HEK293 (cell line): ENCODE data around the gene MAPKAP1.

ENCODE experiments used
- CTCF ChIA-PET: fragments of 350-600 bp; formaldehyde crosslinking; extraction: SDS; loops from one replicate; lab custom pipeline; 2021; ENCODE audit warnings: antibody characterized with exemption; lab: Yijun Ruan, JAX
- POLR2A ChIA-PET: fragments of 300-600 bp; formaldehyde crosslinking; extraction: SDS; loops from one replicate; lab custom pipeline; 2020; ENCODE audit warnings: antibody characterized with exemption, inconsistent platforms; lab: Yijun Ruan, JAX
- H3K27ac ChIP-seq: fragments of 200-500 bp; sonication (Bioruptor generic); 2 replicates; pipeline ENCODE4 v1.5.1; 2014; ENCODE audit warnings: low read depth, low read length, control low read depth, inconsistent platforms; ENCODE audit errors: extremely low read depth
- H3K36me3 ChIP-seq, 2 experiments: fragments of 200-500 bp in 1 of 2; sonication (Bioruptor generic) in 1 of 2; 1 replicate in 1 of 2; 2 replicates in 1 of 2; pipeline ENCODE4 v1.5.1; 2014 to 2017; ENCODE audit warnings: inconsistent platforms in 2 of 2, low read length in 2 of 2; ENCODE audit not compliant: control insufficient read depth in 2 of 2, insufficient read depth in 1 of 2
- H3K4me1 ChIP-seq: fragments of 200-500 bp; sonication (Bioruptor generic); 2 replicates; pipeline ENCODE4 v1.5.1; 2014; ENCODE audit warnings: mild to moderate bottlenecking, low read length, inconsistent platforms; ENCODE audit not compliant: control insufficient read depth, insufficient read depth
- H3K4me3 ChIP-seq: 2 replicates; pipeline ENCODE4 v1.5.1; 2011; ENCODE audit warnings: low read depth, mild to moderate bottlenecking, control low read depth, low read length, moderate library complexity
- H3K9me3 ChIP-seq: fragments of 200-500 bp; sonication (Bioruptor generic); 2 replicates; pipeline ENCODE4 v1.5.1; 2014; ENCODE audit warnings: low read depth, low read length, inconsistent platforms; ENCODE audit not compliant: control insufficient read depth, insufficient read depth
- RBAK ChIP-seq: fragments of 450-650 bp; formaldehyde crosslinking; IDR thresholded peaks from 2 replicates; pipeline ENCODE4 v1.5.1; 2016; ENCODE audit warnings: missing biosample characterization, missing genetic modification characterization
- SCRT2 ChIP-seq: fragments of 450-650 bp; formaldehyde crosslinking; IDR thresholded peaks from 2 replicates; pipeline ENCODE4 v1.5.1; 2016; ENCODE audit warnings: missing biosample characterization, missing genetic modification characterization
- ZBTB20 ChIP-seq: fragments of 450-650 bp; formaldehyde crosslinking; IDR thresholded peaks from 2 replicates; pipeline ENCODE4 v1.5.1; 2016; ENCODE audit warnings: missing biosample characterization, missing genetic modification characterization
- ZFP41 ChIP-seq: fragments of 450-650 bp; formaldehyde crosslinking; IDR thresholded peaks from 2 replicates; pipeline ENCODE4 v1.5.1; 2016; ENCODE audit warnings: missing biosample characterization, missing genetic modification characterization, borderline replicate concordance
- ZNF112 ChIP-seq: fragments of 450-650 bp; formaldehyde crosslinking; IDR thresholded peaks from 2 replicates; pipeline ENCODE4 v1.5.0; 2017; ENCODE audit warnings: missing biosample characterization, missing genetic modification characterization
- ZNF121 ChIP-seq: fragments of 450-650 bp; formaldehyde crosslinking; IDR thresholded peaks from 2 replicates; pipeline ENCODE4 v1.5.1; 2016; ENCODE audit warnings: missing biosample characterization, missing genetic modification characterization
- ZNF175 ChIP-seq: fragments of 450-650 bp; formaldehyde crosslinking; IDR thresholded peaks from 2 replicates; pipeline ENCODE4 v1.5.1; 2016; ENCODE audit warnings: missing biosample characterization, missing genetic modification characterization
- ZNF391 ChIP-seq: fragments of 450-650 bp; formaldehyde crosslinking; IDR thresholded peaks from 2 replicates; pipeline ENCODE4 v1.5.1; 2016; ENCODE audit warnings: low read depth, missing biosample characterization, missing genetic modification characterization, borderline replicate concordance
- ZNF394 ChIP-seq: fragments of 450-650 bp; formaldehyde crosslinking; IDR thresholded peaks from 2 replicates; pipeline ENCODE4 v1.5.1; 2016; ENCODE audit warnings: missing biosample characterization, missing genetic modification characterization, mild to moderate bottlenecking, moderate library complexity, borderline replicate concordance
- ZNF621 ChIP-seq: fragments of 450-650 bp; formaldehyde crosslinking; IDR thresholded peaks from 2 replicates; pipeline ENCODE4 v1.5.1; 2017; ENCODE audit warnings: missing biosample characterization, missing genetic modification characterization
- ZNF624 ChIP-seq: fragments of 450-650 bp; formaldehyde crosslinking; IDR thresholded peaks from 2 replicates; pipeline ENCODE4 v1.5.1; 2017; ENCODE audit warnings: missing biosample characterization, missing genetic modification characterization
- ZNF768 ChIP-seq: fragments of 450-650 bp; formaldehyde crosslinking; IDR thresholded peaks from 2 replicates; pipeline ENCODE4 v1.5.1; 2018; ENCODE audit warnings: missing biosample characterization, mild to moderate bottlenecking, missing genetic modification characterization
- ZNF837 ChIP-seq: fragments of 450-650 bp; formaldehyde crosslinking; IDR thresholded peaks from 2 replicates; pipeline ENCODE4 v1.5.1; 2016; ENCODE audit warnings: missing biosample characterization, missing genetic modification characterization
- TF ChIP-seq, protein P1 (sequence below): fragments of 450-650 bp; formaldehyde crosslinking; IDR thresholded peaks from 2 replicates; pipeline ENCODE4 v1.5.1; 2016; ENCODE audit warnings: missing biosample characterization, missing genetic modification characterization, borderline replicate concordance
- TF ChIP-seq, protein P2 (sequence below): fragments of 450-650 bp; formaldehyde crosslinking; IDR thresholded peaks from 2 replicates; pipeline ENCODE4 v1.5.1; 2016; ENCODE audit warnings: missing biosample characterization, missing genetic modification characterization
- TF ChIP-seq, protein P3 (sequence below): fragments of 450-650 bp; formaldehyde crosslinking; IDR thresholded peaks from 2 replicates; pipeline ENCODE4 v1.5.1; 2016; ENCODE audit warnings: missing biosample characterization, missing genetic modification characterization, borderline replicate concordance

Gene MAPKAP1

DNA sequence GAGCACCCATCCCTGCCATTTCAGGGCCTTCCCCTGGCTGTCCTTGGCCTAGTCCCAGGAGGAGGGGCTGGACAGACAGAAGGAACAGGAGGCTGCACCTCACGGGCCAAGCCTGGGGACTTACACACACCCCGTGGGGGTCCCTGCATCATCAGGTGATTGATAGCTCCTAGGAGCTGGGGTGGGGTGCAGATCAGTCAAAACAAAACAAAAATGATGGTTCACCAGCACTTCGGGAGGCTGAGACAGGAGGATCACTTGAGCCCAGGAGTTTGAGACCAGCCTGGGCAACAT lies 276.0 kb downstream of the MAPKAP1 start (continued):
- TF ChIP-seq ZNF175 (tag by site-specific recombination): no peak
- TF ChIP-seq ZNF768 (tag by site-specific recombination): no peak
- no peak for TF ChIP-seq ZNF391 (tag by site-specific recombination)
- TF ChIP-seq ZNF621 (tag by site-specific recombination): no peak
- TF ChIP-seq ZNF624: no peak
- TF ChIP-seq, protein P1, sequence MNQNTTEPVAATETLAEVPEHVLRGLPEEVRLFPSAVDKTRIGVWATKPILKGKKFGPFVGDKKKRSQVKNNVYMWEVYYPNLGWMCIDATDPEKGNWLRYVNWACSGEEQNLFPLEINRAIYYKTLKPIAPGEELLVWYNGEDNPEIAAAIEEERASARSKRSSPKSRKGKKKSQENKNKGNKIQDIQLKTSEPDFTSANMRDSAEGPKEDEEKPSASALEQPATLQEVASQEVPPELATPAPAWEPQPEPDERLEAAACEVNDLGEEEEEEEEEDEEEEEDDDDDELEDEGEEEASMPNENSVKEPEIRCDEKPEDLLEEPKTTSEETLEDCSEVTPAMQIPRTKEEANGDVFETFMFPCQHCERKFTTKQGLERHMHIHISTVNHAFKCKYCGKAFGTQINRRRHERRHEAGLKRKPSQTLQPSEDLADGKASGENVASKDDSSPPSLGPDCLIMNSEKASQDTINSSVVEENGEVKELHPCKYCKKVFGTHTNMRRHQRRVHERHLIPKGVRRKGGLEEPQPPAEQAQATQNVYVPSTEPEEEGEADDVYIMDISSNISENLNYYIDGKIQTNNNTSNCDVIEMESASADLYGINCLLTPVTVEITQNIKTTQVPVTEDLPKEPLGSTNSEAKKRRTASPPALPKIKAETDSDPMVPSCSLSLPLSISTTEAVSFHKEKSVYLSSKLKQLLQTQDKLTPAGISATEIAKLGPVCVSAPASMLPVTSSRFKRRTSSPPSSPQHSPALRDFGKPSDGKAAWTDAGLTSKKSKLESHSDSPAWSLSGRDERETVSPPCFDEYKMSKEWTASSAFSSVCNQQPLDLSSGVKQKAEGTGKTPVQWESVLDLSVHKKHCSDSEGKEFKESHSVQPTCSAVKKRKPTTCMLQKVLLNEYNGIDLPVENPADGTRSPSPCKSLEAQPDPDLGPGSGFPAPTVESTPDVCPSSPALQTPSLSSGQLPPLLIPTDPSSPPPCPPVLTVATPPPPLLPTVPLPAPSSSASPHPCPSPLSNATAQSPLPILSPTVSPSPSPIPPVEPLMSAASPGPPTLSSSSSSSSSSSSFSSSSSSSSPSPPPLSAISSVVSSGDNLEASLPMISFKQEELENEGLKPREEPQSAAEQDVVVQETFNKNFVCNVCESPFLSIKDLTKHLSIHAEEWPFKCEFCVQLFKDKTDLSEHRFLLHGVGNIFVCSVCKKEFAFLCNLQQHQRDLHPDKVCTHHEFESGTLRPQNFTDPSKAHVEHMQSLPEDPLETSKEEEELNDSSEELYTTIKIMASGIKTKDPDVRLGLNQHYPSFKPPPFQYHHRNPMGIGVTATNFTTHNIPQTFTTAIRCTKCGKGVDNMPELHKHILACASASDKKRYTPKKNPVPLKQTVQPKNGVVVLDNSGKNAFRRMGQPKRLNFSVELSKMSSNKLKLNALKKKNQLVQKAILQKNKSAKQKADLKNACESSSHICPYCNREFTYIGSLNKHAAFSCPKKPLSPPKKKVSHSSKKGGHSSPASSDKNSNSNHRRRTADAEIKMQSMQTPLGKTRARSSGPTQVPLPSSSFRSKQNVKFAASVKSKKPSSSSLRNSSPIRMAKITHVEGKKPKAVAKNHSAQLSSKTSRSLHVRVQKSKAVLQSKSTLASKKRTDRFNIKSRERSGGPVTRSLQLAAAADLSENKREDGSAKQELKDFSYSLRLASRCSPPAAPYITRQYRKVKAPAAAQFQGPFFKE (tag by site-specific recombination): no peak
- no peak for TF ChIP-seq ZNF837

DNA sequence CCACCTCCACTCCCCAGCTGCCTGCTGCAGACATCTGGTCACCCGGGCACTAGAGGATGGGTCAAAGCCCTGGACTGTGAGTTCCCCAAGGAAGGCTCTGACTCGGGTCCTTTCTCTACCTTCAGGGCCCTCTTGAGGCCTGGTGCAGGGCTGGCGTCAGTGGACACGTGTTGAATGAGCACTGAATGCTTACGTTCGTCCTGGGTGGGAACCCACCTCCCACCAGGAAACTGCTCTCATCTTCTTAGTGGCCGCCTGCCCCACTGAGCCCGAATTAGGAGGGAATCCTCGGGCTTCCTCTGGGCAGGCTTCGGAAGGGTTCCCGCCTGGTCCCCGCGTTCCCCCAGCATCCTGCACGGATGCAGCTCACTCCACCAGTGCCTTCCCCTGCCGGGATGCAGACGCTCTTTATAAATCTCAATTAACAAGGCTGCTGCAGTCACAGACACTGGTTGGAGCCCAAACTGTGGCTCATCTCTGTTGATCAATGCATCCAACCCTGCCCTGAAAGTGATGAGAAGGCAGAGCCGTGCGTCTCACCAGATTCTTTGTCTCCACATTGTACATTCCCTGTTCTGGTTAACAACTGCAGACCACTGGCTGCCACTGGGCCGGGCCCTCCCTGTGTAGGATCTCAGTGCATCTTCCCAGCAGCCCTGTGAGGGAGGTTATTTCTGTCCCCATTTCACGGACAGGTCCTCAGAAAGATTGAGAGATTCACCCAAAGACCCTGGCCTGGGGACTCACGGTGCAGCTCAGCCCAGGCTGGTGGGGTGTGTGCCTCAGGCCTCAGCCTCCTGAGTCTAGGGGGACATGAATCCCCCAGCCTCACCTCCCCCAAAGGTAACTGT lies 276.6 kb downstream of the MAPKAP1 start:
- Histone ChIP-seq H3K4me3 (no peak overlapping the region), H3K36me3 (no peaks in the 10 kb centered on the region), H3K9me3 (no peaks in the 10 kb centered on the region), H3K4me1 (no peaks in the 10 kb centered on the region), H3K27ac (no peak overlapping the region)
- ChIA-PET CTCF (no interaction called here), POLR2A (no interaction called here)
- TF ChIP-seq ZNF121 (tag by site-specific recombination) (no peak), ZNF112 (tag by site-specific recombination) (no peak), ZNF394 (tag by site-specific recombination) (no peak), RBAK (tag by site-specific recombination) (no peak), SCRT2 (tag by site-specific recombination) (0 out of 2 replicates have a peak, but pooled peaks have one; percentile 33)
- TF ChIP-seq, protein P2, sequence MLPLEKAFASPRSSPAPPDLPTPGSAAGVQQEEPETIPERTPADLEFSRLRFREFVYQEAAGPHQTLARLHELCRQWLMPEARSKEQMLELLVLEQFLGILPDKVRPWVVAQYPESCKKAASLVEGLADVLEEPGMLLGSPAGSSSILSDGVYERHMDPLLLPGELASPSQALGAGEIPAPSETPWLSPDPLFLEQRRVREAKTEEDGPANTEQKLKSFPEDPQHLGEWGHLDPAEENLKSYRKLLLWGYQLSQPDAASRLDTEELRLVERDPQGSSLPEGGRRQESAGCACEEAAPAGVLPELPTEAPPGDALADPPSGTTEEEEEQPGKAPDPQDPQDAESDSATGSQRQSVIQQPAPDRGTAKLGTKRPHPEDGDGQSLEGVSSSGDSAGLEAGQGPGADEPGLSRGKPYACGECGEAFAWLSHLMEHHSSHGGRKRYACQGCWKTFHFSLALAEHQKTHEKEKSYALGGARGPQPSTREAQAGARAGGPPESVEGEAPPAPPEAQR (tag by site-specific recombination): no peak

DNA sequence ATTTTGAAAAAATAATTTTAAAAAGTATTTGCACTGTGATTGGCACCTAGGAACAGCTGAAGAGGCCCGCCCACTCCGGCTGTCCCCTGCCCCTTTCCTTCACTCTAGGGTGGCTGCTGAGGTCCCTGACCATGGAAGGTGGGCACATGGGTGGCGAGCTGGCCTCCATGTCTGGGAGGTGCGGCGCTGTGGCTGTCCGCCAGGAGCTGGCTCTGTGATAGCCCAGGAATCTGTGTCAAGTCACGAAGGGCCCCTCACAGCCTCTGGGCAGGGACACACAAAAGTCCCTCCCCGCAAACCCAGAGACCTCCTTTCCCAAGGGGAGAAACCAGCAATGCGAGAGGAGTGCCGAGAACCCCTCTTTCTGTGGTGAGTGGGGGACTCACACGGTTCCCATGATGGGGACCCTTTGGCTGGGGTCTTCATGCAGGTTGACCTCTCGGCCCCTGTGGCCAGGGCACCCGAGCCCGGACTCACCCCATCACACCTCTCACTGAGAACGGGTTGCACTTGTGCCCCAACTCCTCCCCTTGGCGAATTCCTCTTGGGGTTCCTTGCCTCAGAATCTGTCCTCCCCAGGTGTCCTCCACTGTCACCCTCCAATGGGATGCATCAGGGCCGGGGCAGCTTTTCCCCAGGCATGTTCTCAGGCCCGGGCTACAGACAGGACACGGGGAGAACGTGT lies 277.4 kb downstream of the MAPKAP1 start:
- Histone ChIP-seq H3K4me1 (no peaks in the 10 kb centered on the region), H3K9me3 (no peaks in the 10 kb centered on the region), H3K27ac (no peak overlapping the region), H3K36me3 (no peaks in the 10 kb centered on the region), H3K4me3 (no peak overlapping the region)
- POLR2A ChIA-PET: no interaction called here
- CTCF ChIA-PET: no interaction called here
- TF ChIP-seq ZFP41: no peak
- TF ChIP-seq, protein P3, sequence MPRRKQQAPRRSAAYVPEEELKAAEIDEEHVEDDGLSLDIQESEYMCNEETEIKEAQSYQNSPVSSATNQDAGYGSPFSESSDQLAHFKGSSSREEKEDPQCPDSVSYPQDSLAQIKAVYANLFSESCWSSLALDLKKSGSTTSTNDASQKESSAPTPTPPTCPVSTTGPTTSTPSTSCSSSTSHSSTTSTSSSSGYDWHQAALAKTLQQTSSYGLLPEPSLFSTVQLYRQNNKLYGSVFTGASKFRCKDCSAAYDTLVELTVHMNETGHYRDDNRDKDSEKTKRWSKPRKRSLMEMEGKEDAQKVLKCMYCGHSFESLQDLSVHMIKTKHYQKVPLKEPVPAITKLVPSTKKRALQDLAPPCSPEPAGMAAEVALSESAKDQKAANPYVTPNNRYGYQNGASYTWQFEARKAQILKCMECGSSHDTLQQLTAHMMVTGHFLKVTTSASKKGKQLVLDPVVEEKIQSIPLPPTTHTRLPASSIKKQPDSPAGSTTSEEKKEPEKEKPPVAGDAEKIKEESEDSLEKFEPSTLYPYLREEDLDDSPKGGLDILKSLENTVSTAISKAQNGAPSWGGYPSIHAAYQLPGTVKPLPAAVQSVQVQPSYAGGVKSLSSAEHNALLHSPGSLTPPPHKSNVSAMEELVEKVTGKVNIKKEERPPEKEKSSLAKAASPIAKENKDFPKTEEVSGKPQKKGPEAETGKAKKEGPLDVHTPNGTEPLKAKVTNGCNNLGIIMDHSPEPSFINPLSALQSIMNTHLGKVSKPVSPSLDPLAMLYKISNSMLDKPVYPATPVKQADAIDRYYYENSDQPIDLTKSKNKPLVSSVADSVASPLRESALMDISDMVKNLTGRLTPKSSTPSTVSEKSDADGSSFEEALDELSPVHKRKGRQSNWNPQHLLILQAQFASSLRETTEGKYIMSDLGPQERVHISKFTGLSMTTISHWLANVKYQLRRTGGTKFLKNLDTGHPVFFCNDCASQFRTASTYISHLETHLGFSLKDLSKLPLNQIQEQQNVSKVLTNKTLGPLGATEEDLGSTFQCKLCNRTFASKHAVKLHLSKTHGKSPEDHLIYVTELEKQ (tag by site-specific recombination): no peak
- TF ChIP-seq ZBTB20 (tag by site-specific recombination): 0 out of 2 replicates have a peak, but pooled peaks have one; percentile 23
